GM10847 (cell line): Measurements from ENCODE around the gene WFDC10A.

Experiments
- POLR2A ChIP-seq: IDR thresholded peaks from 2 replicates; pipeline ENCODE4 v1.6.1; 2011; ENCODE audit not compliant: insufficient read length; ENCODE audit errors: extremely low read depth

The WFDC10A gene

GRCh38 chr20:45639687-45640086 lies 10.1 kb downstream of the WFDC10A start:
- no peak for TF ChIP-seq POLR2A

GRCh38 chr20:45646875-45647274 lies 17.3 kb downstream of the WFDC10A start:
- TF ChIP-seq POLR2A = no peak

- no peak for TF ChIP-seq POLR2A
Observed at GRCh38 chr20:45647441-45648050, 18.0 kb downstream of the WFDC10A start.

GRCh38 chr20:45649312-45649863 lies 19.8 kb downstream of the WFDC10A start:
- TF ChIP-seq POLR2A = no peak

- TF ChIP-seq POLR2A = no peak
Observed at GRCh38 chr20:45670139-45670538, 40.6 kb downstream of the WFDC10A start, which contains the start of gene WFDC11. WFDC11 (minus strand) TSS chr20:45670239; CDS start chr20:45650600, 19,639 bp downstream.

GRCh38 chr20:45672765-45673164 lies 43.2 kb downstream of the WFDC10A start:
- TF ChIP-seq POLR2A = no peak

GRCh38 chr20:45679650-45680049 lies 50.1 kb downstream of the WFDC10A start:
- TF ChIP-seq POLR2A = no peak
